ENCODE measurements around the gene SPACA4. TPM values are rescaled to one million over a fixed set of nuclear protein-coding genes. Genes with fewer than 3 reads are reported as not detected.

The SPACA4 gene
- total and polyA plus RNA-seq, 7 experiments from 2014 or later: not detected

DNA sequence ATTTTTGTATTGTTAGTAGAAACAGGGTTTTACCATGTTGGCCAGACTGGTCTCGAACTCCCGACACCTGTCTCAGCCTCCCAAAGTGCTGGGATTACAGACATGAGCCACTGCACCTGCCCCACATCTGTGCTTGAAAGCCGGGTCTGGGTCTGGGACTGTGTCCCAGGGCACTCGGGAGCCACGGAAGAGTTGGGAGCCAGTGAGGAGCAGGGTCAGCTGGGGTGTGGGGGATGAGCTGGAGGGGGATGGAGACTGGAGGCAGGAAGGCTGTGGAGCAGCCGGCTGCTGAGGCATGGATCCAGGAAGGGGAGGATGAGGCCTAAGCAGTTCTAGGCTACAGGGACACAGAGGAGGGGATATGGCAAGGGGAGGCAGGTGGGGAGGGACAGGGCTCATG is 10.7 kb upstream of the SPACA4 start:
- POLR2A ChIA-PET: no interaction called here
- H3K36me3 Mint-ChIP-seq: peaks cover 0 to 8% (median 0%) of the 10 kb centered on the region in 5 donors
- intact Hi-C loops (cut with micrococcal nuclease): no loop called here
- H3K4me1 ChIP-seq (ENCODE audit: control insufficient read depth in 2 of 2, insufficient read depth in 2 of 2, low read length in 2 of 2): peaks cover 6 to 8% of the 10 kb centered on the region in 2 donors
- H3K27me3 ChIP-seq (ENCODE audit: control insufficient read depth in 2 of 2, insufficient read depth in 2 of 2, low read length in 2 of 2): no peaks in the 10 kb centered on the region
- peaks cover 0 to 4% (median 0%) of the 10 kb centered on the region in 5 donors for H3K27me3 Mint-ChIP-seq
- DNase-seq: no peak
- H3K27ac Mint-ChIP-seq: peak overlapping the region in 4 of 9 donors; percentile 61 to 78 (median 72)
- no peak overlapping the region for H3K4me3 ChIP-seq (ENCODE audit: low read length)
- H3K36me3 ChIP-seq (ENCODE audit: control insufficient read depth in 2 of 3, insufficient read depth in 3 of 3, low read length in 3 of 3): no peaks in the 10 kb centered on the region
- H3K9me3 Mint-ChIP-seq: no peaks in the 10 kb centered on the region
- H3K4me1 Mint-ChIP-seq: peaks cover 0 to 15% (median 4%) of the 10 kb centered on the region in 7 donors
- H3K27ac ChIP-seq (ENCODE audit: low read depth, low read length): no peak overlapping the region
- H3K9me3 ChIP-seq (ENCODE audit: control insufficient read depth in 2 of 3, low read length in 3 of 3): no peaks in the 10 kb centered on the region
- CTCF ChIA-PET: interaction anchor here (1.1 kb wide), 1 partner anchor 11 kb away, joined by 3 read pairs; no protein-coding TSS in a partner anchor
- H3K4me3 Mint-ChIP-seq: peak overlapping the region in 6 of 10 donors; percentile 4 to 81 (median 48)
- ATAC-seq: no peak

DNA sequence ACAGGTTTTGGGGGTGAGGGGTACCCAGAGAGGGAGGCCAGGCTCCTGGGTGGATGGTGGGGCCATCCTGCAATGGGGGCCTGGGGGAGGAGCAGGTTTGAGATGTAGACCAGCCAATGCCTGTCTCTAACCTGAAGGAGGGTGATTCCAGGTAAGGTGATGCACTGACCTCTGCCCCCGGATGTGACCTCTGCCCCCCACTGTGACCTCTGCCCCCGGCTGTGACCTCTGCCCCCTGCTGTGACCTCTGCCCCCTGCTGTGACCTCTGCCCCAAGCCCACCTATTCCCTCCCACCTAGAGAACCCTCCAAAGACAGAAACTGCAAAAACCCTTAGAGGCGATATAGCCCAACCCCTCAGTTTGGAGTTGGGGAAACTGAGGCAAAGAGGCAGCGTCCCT is 10.3 kb upstream of the SPACA4 start:
- CTCF ChIA-PET: interaction anchor here (1.1 kb wide), 1 partner anchor 12 kb away, joined by 3 read pairs; no protein-coding TSS in a partner anchor
- POLR2A ChIA-PET: interaction anchor here (1.1 kb wide), 1 partner anchor 35 kb away, joined by 5 read pairs; no protein-coding TSS in a partner anchor

DNA sequence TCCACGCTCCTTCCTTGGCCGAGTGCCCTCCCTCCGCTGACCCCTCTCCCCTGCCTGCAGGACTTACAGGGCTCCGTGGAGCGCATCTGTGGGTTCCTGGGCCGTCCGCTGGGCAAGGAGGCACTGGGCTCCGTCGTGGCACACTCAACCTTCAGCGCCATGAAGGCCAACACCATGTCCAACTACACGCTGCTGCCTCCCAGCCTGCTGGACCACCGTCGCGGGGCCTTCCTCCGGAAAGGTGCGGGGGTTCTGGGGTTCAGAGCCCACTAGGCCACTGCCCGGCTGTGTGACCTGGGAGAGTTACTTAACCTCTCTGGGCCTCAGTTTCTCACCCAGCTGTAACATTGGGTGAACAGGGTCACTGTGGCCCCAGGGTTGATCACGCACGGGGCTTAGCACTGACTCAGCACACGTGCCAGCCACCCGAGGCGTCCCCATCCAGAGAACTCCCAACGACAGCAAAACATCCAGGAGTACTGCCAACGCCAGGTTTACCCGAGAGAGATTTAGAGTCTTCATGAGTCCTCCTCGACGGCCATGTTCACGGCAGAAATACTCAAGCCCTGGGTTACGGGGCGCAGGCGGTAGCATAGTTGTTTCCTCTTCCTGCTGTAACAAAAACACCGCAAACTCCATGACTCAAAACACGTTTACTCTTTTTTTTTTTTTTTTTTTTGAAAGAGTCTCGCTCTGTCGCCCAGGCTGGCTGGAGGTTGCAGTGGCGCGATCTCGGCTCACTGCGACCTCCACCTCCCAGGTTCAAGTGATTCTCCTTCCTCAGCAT is 9.7 kb upstream of the SPACA4 start:
- POLR2A ChIA-PET: interaction anchor here (0.6 to 1.1 kb wide), 2 partner anchors 12 to 35 kb away, joined by 4 to 5 read pairs; no protein-coding TSS in a partner anchor
- Histone ChIP-seq H3K9me3 (ENCODE audit: control insufficient read depth in 2 of 3, low read length in 3 of 3) (no peaks in the 10 kb centered on the region), H3K27me3 (ENCODE audit: control insufficient read depth in 2 of 2, insufficient read depth in 2 of 2, low read length in 2 of 2) (no peaks in the 10 kb centered on the region), H3K27ac (ENCODE audit: low read depth, low read length) (peak overlapping the region; percentile 60), H3K4me3 (ENCODE audit: low read length) (peak overlapping the region; percentile 46), H3K36me3 (ENCODE audit: control insufficient read depth in 2 of 3, insufficient read depth in 3 of 3, low read length in 3 of 3) (no peaks in the 10 kb centered on the region), H3K4me1 (ENCODE audit: control insufficient read depth in 2 of 2, insufficient read depth in 2 of 2, low read length in 2 of 2) (peaks cover 6 to 8% of the 10 kb centered on the region in 2 donors)
- H3K27me3 Mint-ChIP-seq: peaks cover 0 to 4% (median 0%) of the 10 kb centered on the region in 5 donors
- H3K4me1 Mint-ChIP-seq: peaks cover 0 to 9% (median 4%) of the 10 kb centered on the region in 7 donors
- DNase-seq: peak in 6 of 9 donors; percentile 36 to 53 (median 46)
- peaks cover 0 to 5% (median 0%) of the 10 kb centered on the region in 5 donors for H3K36me3 Mint-ChIP-seq
- no peaks in the 10 kb centered on the region for H3K9me3 Mint-ChIP-seq
- CTCF ChIA-PET: interaction anchor here (0.7 kb wide), 1 partner anchor 819 kb away, joined by 5 read pairs; no protein-coding TSS in a partner anchor
- ATAC-seq: peak; percentile 82
- intact Hi-C loops (cut with micrococcal nuclease): loop anchor here in 1 of 2 donors (1.0 kb wide), 1 partner anchor 8 kb away; no protein-coding TSS in a partner anchor
- H3K27ac Mint-ChIP-seq: peak overlapping the region; percentile 48 to 90 (median 82)
- peak overlapping the region in 9 of 10 donors; percentile 13 to 81 (median 59) for H3K4me3 Mint-ChIP-seq

More for the DNA sequence above, 10.3 kb upstream of the SPACA4 start:
- no peaks in the 10 kb centered on the region for H3K9me3 Mint-ChIP-seq
- Histone ChIP-seq H3K27me3 (ENCODE audit: control insufficient read depth in 2 of 2, insufficient read depth in 2 of 2, low read length in 2 of 2) (no peaks in the 10 kb centered on the region), H3K9me3 (ENCODE audit: control insufficient read depth in 2 of 3, low read length in 3 of 3) (no peaks in the 10 kb centered on the region), H3K27ac (ENCODE audit: low read depth, low read length) (no peak overlapping the region), H3K36me3 (ENCODE audit: control insufficient read depth in 2 of 3, insufficient read depth in 3 of 3, low read length in 3 of 3) (no peaks in the 10 kb centered on the region), H3K4me3 (ENCODE audit: low read length) (peak overlapping the region; percentile 46), H3K4me1 (ENCODE audit: control insufficient read depth in 2 of 2, insufficient read depth in 2 of 2, low read length in 2 of 2) (peaks cover 6 to 8% of the 10 kb centered on the region in 2 donors)
- H3K36me3 Mint-ChIP-seq: peaks cover 0 to 5% (median 0%) of the 10 kb centered on the region in 5 donors
- no peak for ATAC-seq
- peak overlapping the region in 6 of 9 donors; percentile 43 to 88 (median 76) for H3K27ac Mint-ChIP-seq
- DNase-seq: no peak
- intact Hi-C loops (cut with micrococcal nuclease): no loop called here
- peak overlapping the region in 5 of 10 donors; percentile 35 to 81 (median 66) for H3K4me3 Mint-ChIP-seq
- H3K27me3 Mint-ChIP-seq: peaks cover 0 to 4% (median 0%) of the 10 kb centered on the region in 5 donors
- peaks cover 0 to 12% (median 4%) of the 10 kb centered on the region in 7 donors for H3K4me1 Mint-ChIP-seq

DNA sequence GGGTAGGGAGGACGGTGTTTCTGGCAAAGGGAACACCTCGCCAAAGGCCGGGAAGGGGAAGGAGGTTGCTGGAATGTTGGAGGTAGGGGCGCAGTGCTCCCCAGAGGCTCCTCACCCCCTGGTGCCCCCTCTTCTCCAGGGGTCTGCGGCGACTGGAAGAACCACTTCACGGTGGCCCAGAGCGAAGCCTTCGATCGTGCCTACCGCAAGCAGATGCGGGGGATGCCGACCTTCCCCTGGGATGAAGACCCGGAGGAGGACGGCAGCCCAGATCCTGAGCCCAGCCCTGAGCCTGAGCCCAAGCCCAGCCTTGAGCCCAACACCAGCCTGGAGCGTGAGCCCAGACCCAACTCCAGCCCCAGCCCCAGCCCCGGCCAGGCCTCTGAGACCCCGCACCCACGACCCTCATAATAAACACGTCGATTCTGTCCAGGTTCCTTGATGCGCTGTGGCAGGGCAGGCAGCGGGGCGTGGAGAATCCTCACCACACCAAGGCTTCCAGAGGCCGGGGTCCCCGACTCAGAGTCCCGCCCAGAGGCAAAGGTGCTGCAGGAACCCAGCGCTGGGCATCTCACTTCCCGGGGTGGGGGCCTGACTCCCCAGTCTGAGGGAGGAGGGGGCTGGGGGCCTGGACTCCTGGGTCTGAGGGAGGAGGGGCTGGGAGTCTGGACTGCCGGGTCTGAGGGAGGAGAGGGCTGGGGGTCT is 7.4 kb upstream of the SPACA4 start:
- no peak overlapping the region for H3K27ac Mint-ChIP-seq
- H3K4me1 ChIP-seq (ENCODE audit: control insufficient read depth in 2 of 2, insufficient read depth in 2 of 2, low read length in 2 of 2): peaks cover 6 to 8% of the 10 kb centered on the region in 2 donors
- no peak overlapping the region for H3K4me3 Mint-ChIP-seq
- DNase-seq: no peak
- H3K9me3 Mint-ChIP-seq: no peaks in the 10 kb centered on the region
- H3K36me3 ChIP-seq (ENCODE audit: control insufficient read depth in 2 of 3, insufficient read depth in 3 of 3, low read length in 3 of 3): no peaks in the 10 kb centered on the region
- ATAC-seq: no peak
- H3K4me3 ChIP-seq (ENCODE audit: low read length): no peak overlapping the region
- H3K36me3 Mint-ChIP-seq: peaks cover 0 to 2% (median 0%) of the 10 kb centered on the region in 5 donors
- no peaks in the 10 kb centered on the region for H3K27me3 ChIP-seq (ENCODE audit: control insufficient read depth in 2 of 2, insufficient read depth in 2 of 2, low read length in 2 of 2)
- peaks cover 0 to 4% (median 0%) of the 10 kb centered on the region in 5 donors for H3K27me3 Mint-ChIP-seq
- CTCF ChIA-PET: interaction anchor here (1.2 kb wide), 1 partner anchor 10 kb away, joined by 3 read pairs; no protein-coding TSS in a partner anchor
- no peak overlapping the region for H3K27ac ChIP-seq (ENCODE audit: low read depth, low read length)
- POLR2A ChIA-PET: no interaction called here
- intact Hi-C loops (cut with micrococcal nuclease): no loop called here
- H3K9me3 ChIP-seq (ENCODE audit: control insufficient read depth in 2 of 3, low read length in 3 of 3): no peaks in the 10 kb centered on the region
- H3K4me1 Mint-ChIP-seq: peaks cover 0 to 5% (median 4%) of the 10 kb centered on the region in 7 donors

DNA sequence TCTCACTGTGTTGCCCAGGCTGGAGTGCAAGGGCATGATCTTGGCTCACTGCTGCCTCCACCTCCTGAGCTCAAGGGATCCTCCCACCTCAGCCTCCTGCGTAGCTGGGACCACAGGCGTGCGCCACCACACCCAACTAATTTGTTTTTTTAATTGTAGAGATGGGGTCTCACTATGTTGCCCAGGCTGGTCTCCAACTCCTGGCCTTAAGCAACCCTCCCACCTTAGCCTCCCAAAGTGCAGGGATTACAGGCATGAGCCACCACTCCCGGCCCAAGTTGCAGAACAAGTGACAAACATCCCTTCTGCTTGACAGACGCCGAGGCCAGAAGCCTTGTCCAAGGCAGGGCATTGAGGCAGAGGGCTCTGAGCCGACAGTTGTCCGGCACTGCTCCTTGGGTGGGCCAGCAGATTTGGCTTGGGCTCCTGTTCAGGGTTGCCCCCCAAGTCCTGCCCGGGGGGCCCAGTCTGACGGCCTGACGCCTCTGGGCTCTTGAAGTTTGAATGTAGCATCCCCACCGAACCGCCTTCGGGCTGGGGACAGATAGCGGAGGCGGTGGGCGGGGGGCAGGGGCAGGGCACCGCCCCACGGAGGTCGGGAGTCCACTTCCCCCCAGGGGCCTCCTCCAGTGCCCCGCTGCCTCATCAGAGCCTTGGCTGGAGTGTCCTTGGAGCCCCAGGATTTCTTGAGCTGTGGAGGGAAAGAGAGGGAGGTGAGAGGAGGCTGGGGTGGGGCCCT is 5.7 kb upstream of the SPACA4 start:
- H3K36me3 ChIP-seq (ENCODE audit: control insufficient read depth in 2 of 3, insufficient read depth in 3 of 3, low read length in 3 of 3): no peaks in the 10 kb centered on the region
- Mint-ChIP-seq H3K36me3 (no peaks in the 10 kb centered on the region), H3K9me3 (no peaks in the 10 kb centered on the region), H3K27ac (no peak overlapping the region), H3K27me3 (peaks cover 0 to 4% (median 0%) of the 10 kb centered on the region in 5 donors), H3K4me1 (peaks cover 0 to 4% (median 0%) of the 10 kb centered on the region in 7 donors), H3K4me3 (no peak overlapping the region)
- CTCF ChIA-PET: interaction anchor here (0.7 to 1.2 kb wide), 2 partner anchors 8 to 87 kb away, joined by 3 to 5 read pairs; no protein-coding TSS in a partner anchor
- no peak overlapping the region for H3K4me3 ChIP-seq (ENCODE audit: low read length)
- no peak for DNase-seq
- intact Hi-C loops (cut with micrococcal nuclease): no loop called here
- ATAC-seq: no peak
- no peak overlapping the region for H3K27ac ChIP-seq (ENCODE audit: low read depth, low read length)
- POLR2A ChIA-PET: interaction anchor here (0.9 kb wide), 1 partner anchor 17 kb away, joined by 3 read pairs; no protein-coding TSS in a partner anchor
- H3K4me1 ChIP-seq (ENCODE audit: control insufficient read depth in 2 of 2, insufficient read depth in 2 of 2, low read length in 2 of 2): peaks cover 6 to 7% of the 10 kb centered on the region in 2 donors
- H3K9me3 ChIP-seq (ENCODE audit: control insufficient read depth in 2 of 3, low read length in 3 of 3): no peaks in the 10 kb centered on the region
- H3K27me3 ChIP-seq (ENCODE audit: control insufficient read depth in 2 of 2, insufficient read depth in 2 of 2, low read length in 2 of 2): no peaks in the 10 kb centered on the region

DNA sequence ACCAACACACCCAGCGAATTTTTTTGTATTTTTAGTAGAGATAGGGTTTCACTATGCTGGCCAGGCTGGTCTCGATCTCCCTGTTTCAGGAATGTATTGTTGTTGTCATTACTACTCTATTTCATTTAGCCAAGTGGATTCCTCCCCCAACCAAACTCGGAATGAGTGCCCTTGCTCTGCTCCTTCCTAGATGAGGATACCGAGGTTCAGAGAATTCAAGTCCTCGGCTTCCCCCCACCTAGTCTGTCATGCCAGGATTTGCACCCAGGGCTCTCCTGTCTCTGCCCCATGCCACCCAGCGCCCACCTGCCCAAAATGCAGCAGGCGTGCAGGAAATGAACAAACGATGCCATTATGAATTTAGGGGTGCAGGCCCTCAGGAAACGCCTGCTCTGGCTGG is 3.5 kb upstream of the SPACA4 start:
- no peaks in the 10 kb centered on the region for H3K27me3 ChIP-seq (ENCODE audit: control insufficient read depth in 2 of 2, insufficient read depth in 2 of 2, low read length in 2 of 2)

More for the DNA sequence above, 3.5 kb upstream of the SPACA4 start:
- Mint-ChIP-seq H3K9me3 (no peaks in the 10 kb centered on the region), H3K4me1 (peaks cover 0 to 4% (median 0%) of the 10 kb centered on the region in 7 donors), H3K27me3 (peaks cover 0 to 4% (median 0%) of the 10 kb centered on the region in 5 donors), H3K27ac (no peak overlapping the region), H3K4me3 (no peak overlapping the region), H3K36me3 (no peaks in the 10 kb centered on the region)
- DNase-seq (no peak), ATAC-seq (no peak)
- H3K4me3 ChIP-seq (ENCODE audit: low read length): no peak overlapping the region
- H3K4me1 ChIP-seq (ENCODE audit: control insufficient read depth in 2 of 2, insufficient read depth in 2 of 2, low read length in 2 of 2): no peaks in the 10 kb centered on the region
- no peak overlapping the region for H3K27ac ChIP-seq (ENCODE audit: low read depth, low read length)
- ChIA-PET CTCF (no interaction called here), POLR2A (no interaction called here)
- intact Hi-C loops (cut with micrococcal nuclease): no loop called here
- no peaks in the 10 kb centered on the region for H3K36me3 ChIP-seq (ENCODE audit: control insufficient read depth in 2 of 3, insufficient read depth in 3 of 3, low read length in 3 of 3)
- H3K9me3 ChIP-seq (ENCODE audit: control insufficient read depth in 2 of 3, low read length in 3 of 3): no peaks in the 10 kb centered on the region

Measured in naive thymus-derived CD4-positive, alpha-beta T cell (primary cell).